NCI-H460 (cell line): ENCODE results near the gene PRPSAP1. TPM values are rescaled to one million over a fixed set of nuclear protein-coding genes. Genes with fewer than 3 reads are reported as not detected.
"Not testable (repeated sequence)": the region's sequence is repeated elsewhere in the genome, so short reads cannot be mapped to it uniquely, and the experiment has no call there.

Source experiments
- DNase-seq: peaks from one replicate; pipeline ENCODE4 v3.0.0-alpha.2; 2016; ENCODE audit warnings: low read depth; ENCODE audit errors: extremely low read depth
- total RNA-seq: library from RNA; depleted of rRNA; stranded (reverse); fragments of >200 nt; shearing (Covaris generic); gene quantifications from 2 replicates; pipeline ENCODE4 v1.2.3, GENCODE V29; 2014

Gene PRPSAP1
- total RNA-seq, 1 experiment from 2014 or later, result 44.8 TPM

DNA sequence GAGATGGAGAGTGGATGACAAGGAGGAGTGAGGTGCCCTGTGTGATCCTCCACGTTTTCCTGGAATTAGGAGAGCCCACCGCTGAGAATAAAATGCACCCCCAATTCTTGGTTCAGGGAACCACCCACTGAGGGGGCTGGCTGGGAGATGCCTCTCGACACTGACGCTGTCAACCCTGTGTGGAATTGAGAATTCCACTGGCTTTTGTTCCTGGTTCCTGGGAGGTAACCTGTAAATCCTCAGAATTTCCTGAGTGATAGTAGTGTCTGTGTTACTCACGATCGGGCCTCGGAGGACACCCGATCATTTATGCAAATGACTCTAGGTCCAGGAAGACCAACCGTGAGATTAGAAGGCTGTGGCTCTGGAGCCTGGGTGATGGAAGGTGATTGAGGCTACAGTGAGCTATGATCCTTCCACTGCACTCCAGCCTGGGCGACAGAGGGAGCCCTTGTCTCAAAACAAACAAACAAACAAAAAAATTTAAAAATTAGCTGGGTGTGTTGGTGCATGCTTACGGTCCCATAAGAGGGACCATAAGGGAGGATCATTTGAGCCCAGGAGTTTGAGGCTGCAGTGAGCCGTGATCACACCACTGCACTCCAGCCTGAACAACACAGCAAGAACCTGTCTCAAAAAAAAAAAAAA lies 11.7 kb upstream of the PRPSAP1 start:
- DNase-seq, result no peak

DNA sequence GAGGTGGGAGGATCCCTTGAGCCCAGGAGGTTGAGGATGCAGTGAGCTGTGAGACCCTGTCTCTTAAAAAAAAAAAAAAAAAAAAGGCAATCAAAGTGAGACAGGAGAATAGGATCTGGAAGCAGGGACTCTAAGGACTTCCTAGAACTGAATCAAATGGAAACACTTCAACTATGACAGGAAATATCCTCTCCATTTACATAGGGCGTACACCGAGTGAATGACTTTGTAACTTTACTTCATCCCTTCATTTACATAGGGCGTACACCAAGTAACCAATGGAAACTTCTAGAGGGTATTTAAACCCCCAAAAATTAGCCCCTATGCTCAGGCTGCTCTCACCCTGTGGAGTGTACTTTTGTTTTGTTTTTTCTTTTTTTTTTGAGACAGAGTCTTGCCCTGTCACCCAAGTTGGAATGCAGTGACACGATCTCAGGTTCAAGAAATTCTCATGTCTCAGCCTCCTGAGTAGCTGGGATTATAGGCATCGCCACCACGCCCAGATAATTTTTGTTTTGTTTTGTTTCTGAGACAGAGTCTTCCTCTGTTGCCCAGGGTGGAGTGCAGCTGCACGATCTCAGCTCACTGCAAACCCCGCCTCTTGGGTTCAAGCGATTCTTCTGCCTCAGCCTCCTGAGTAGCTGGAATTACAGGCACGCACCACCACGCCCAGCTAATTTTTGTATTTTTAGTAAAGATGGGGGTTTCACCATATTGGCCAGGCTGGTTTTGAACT lies 9.6 kb upstream of the PRPSAP1 start:
- DNase-seq, result no peak

DNA sequence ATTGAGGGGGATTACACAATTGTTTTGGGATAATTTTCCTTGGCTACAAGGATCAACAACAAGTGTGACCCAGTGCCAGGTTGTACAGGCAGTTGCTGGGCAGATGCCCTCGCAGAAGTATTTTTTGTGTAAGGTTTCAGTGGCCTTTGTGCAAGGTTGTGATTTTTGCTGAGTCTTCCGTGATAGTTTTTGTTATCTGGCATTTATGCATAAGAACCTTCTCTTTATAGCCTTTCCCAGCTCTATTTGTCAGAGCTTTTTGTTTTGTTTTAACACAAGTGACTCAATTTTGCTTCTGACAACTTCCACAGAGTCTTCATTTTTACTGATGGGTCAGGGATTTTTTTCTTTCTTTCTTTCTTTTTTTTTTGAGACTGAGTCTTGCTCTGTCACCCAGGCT lies 6.7 kb upstream of the PRPSAP1 start:
- DNase-seq, result no peak

DNA sequence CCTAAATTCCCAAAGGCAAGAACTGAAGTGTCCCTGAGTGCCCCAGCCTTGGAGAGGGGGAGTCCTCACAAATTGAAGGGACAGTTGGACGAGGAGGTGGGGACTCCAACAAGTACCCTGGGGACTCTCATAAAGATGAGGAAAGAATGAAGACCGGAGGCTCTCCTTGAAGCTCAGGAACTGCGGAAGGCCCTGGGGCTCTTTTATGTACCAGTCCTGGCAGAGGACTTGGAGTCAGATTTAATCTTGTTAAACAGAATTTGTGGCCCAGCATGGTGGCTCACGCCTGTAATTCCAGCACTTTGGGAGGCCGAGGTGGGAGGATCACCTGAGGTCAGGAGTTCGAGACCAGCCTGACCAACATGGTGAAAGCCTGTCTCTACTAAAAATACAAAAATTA lies 6.1 kb upstream of the PRPSAP1 start:
- DNase-seq, result not testable (repeated sequence)

DNA sequence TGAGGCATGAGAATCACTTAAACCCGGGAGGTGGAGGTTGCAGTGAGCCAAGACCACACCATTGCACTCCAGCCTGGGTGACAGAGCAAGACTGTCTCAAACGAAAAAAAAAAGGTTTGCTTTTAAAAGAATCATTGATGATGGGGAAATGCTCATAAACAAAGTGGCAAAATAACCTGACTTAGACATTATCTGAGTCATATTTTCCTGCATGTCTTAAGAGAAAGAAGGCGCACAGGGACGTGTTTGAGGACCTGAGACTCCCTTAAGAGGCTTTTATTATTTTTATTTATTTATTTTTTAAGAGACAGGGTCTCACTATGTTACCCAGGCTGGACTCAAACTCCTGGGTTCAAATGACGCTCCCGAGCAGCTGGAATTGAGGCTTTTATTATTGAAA lies 5.7 kb upstream of the PRPSAP1 start:
- DNase-seq, result no peak

DNA sequence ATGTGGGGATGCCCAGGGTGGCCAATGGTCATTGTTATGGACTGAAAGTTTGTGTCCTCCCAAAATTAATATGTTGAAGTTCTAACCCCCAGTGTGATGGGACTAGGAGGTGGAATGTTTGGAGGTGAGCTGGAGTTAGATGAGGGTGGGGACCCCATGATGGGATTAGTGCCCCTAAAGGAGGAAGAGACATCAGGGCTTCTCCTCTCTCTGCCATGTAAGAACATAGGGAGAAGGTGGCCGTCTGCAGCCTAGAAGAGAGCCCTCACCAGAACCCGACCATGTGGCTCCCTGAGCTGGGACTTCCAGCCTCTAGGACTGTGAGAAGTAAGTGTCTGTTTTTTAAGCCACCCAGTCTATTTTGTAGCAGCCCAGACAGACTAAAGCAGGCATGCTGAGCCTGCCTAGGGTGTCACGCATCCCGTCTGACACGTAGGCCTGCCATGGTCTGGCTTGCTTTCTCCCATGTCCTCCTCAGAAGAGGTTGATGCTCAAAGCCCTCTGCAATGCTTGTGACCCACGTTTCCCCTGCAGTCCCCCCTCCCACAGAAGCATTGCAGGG lies 4.0 kb upstream of the PRPSAP1 start:
- DNase-seq, result no peak

DNA sequence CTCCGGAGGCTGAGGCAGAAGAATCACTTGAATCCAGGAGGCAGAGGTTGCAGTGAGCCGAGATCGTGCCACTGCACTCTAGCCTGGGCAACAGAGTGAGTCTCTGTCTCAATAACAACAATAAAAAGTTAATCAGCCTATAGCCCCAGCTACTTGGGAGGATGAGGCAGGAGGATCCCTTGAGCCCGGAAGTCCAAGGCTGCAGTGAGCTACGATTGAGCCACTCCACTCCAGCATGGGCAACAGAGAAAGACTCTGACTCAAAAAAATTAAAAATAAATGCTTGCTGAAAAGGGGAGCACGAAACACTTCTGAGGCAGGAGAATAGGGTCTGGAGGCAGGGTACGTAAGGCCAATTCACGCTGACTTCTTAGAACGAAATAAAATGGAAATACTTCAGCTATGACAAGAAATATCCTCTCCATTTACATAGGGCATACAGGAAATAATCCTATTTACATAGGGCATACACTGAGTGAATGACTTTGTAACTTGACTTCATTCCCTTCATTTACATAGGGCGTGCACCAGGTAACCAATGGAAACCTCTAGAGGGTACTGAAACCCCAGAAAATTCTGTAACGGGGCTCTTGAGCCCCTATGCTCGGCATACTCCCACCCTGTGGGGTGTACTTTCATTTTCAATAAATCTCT lies 3.2 kb upstream of the PRPSAP1 start:
- DNase-seq, result no peak

DNA sequence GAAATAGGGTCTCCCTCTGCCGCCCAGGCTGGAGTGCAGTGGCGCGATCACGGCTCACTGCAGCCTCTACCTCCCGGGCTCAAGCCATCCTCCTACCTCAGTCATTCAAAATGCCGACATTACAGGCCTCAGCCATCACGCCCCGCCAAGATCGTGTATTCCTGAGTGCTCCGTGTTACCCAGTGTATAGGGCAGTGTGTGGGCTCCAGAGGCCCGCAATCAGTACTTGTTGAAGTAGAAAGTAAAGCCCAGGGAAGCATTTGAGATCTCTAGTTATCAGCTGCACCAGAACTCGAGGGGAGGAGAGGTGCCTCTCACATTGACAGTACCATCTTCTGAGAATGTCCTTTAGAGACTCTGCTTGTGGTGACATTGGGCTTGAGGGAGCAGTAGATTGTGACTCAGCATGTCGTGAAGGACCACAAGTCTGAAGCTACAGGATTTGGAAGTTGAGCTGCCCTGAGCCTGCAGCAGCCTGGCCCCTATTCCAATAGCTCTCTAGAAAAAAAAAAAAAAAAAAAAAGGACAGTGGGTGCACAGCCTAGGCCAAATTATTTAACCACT lies 1.1 kb upstream of the PRPSAP1 start:
- DNase-seq, result no peak

DNA sequence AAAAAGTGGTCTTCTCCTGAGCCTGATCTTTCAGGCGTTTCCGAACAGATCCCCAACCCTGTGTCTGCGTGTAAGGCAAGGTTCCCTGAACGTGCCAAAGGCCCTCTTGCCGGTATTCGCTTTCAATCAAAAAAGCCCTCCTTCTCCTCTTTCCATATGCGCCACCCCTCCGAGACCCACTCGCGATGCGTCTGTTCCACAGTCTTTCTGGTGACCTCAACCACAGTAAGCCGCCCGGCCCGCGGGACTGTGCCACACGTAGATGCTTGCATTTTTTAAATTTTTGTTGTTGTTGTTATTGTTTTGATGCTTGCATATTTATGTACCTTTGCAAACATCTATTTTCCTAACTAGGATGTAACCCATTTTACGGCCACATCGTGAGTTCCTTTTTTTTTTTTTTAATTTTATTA lies 607 bp upstream of the PRPSAP1 start:
- DNase-seq, result no peak

DNA sequence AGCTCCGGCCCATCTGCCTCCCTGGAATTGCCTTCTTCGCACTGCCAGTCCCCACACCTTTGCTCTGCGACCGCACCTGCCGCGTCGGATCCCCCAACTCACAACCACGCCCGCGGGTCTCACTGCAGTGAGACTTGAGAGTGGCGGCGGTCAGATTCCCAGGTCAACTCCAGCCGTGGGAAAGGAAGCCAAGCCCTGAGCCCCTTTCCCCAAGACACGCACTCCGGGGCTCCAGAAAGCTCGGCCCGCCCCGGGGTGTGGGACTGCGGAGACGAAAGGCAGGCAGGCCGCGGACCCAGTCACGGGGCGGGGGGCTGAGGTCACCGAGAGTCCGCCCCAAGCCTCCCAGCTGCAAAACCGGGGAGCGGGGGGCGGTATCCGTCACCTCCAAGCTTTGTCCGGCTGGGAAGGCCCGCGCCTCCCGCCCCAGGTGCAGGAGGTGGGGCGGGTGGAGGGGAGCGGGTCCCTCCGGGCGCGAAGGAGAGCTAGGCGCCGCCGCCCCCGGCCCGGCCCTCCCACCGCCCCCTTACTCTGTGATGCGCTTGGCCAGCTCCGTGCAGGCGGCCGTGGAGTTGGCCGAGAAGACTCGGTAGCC lies 615 bp downstream of the PRPSAP1 start:
- DNase-seq, result no peak

DNA sequence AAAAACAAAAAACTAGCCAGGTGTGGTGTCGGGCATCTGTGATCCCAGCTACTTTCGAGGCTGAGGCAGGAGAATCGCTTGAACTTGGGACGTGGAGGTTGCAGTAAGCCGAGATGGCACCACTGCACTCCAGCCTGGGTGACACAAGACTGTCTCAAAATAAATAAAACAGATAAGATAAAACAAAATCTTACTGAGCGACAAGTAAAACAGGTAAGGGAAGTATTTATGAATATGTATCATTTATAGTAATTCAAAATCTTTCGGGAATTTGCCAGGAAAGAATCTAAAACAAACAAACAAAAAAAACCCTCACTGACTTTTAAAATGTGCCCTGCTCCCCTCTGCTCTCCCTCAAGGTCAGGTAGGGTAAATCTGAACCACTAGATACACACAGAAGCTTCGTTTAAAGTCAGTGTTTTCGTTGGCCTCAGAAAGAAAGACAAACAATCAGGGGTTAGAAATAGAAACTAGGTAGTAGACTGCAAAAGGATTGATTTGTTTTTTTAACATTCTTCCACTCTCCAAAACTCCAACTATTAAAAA lies 2.1 kb downstream of the PRPSAP1 start:
- no peak for DNase-seq

DNA sequence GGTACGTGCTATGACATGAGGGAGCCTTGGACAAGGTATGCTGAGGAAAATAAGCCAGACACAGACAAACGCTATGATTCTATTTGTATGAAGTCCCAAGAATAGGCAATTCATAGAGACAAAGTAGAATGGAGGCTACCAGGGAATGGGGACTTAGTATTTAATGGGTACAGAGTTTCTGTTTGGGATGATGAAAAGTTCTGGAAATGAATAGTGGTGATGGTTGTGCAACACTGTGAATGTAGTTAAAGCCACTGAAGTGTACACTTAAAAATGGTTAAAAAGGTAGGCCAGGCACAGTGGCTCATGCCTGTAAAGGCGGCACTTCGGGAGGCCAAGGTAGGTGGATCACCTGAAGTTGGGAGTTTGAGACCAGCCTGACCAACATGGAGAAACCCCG lies 3.3 kb downstream of the PRPSAP1 start:
- DNase-seq, result no peak

DNA sequence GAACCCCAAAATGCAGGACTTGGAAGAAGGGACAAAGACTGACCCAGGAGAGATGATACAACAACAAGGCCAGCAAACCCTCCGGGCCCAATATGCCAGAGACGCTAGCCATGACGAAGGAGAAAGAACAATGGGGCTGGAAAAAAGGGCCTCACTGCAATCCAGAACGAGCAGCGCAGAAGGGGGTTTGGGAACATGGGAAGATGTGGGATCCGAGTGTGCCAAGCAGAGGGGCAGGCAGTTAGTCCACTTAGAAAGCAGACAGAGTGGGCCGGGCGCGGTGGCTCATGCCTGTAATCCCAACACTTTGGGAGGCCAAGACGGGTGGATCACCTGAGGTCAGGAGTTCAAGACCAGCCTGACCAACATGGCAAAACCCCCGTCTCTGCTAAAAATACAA lies 6.8 kb downstream of the PRPSAP1 start:
- DNase-seq, result not testable (repeated sequence)

DNA sequence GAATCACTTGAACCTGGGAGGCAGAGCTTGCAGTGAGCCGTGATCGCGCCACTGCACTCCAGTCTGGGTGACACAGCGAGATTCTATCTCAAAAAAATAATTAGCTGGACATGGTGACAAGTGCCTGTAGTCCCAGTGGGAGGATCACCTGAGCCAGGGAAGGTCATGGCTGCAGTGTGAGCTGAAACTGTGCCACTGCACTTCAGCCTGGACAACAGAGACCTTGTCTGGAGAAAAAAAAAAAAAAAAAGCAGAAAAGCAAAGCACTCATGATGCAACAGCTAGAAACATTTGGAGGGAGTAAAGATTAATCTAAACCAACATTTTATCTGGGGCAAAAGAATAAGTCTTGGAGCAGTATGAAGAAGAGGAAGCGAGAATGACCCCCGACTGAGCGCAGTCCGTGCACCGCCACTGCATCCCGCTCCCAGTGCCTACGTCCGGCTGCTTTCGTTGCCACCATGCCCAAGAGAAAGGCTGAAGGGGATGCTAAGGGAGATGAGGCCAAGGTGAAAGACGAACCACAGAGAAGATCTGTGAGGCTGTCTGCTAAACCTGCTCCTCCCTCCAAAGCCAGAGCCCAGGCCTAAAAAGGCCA lies 8.2 kb downstream of the PRPSAP1 start:
- peak; percentile 22 for DNase-seq

DNA sequence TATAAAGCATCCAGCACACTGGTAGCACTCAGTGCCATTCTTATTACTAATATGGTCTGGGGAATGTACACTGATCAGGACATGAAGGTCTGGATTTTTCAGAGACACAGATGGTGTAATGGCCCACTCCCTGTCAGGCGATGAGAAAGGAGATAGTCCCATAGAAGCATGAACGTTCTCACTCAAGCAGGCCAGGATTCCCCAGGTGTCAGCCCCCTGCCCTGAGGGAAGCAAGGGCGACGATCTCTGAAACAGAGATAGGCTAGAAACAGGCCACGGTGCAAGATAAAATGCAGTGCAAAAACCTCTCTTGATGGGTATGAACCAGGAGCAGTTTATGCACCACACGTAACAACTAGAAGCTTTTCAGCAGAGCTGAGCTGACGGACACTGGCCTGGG lies 10.6 kb downstream of the PRPSAP1 start:
- DNase-seq, result no peak

DNA sequence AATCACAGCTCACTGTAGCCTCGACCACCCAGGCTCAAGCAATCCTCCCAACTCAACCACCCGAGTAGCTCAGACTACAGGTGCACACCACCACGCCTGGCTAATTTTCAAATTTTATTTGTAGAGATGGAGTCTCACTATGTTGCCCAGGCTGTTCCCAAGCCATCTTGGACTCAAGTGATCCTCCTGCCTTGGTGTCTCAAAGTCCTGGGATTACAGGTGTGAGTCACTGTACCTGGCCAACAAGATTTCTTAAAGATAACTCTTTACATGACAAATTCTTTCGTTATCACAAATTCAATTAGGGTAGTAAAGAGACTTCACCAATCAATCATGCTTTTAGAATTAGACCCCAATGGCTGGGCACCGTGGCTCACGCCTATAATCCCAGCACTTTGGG lies 12.4 kb downstream of the PRPSAP1 start:
- no peak for DNase-seq

DNA sequence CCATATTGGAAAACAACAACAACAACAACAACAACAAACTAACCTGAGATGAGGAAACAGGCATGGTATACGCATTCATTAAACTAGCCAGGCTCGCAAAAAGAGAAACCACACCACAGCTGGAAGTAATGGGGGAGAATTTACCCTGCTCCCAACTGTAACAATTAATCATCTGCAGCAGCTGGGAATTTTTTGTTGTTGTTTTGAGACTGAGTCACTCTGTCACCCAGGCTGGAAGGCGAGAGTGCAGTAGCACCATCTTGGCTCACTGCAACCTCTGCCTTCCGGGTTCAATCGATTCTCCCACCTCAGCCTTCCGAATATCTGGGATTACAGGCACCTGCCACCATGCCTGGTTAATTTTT lies 16.3 kb downstream of the PRPSAP1 start:
- no peak for DNase-seq

DNA sequence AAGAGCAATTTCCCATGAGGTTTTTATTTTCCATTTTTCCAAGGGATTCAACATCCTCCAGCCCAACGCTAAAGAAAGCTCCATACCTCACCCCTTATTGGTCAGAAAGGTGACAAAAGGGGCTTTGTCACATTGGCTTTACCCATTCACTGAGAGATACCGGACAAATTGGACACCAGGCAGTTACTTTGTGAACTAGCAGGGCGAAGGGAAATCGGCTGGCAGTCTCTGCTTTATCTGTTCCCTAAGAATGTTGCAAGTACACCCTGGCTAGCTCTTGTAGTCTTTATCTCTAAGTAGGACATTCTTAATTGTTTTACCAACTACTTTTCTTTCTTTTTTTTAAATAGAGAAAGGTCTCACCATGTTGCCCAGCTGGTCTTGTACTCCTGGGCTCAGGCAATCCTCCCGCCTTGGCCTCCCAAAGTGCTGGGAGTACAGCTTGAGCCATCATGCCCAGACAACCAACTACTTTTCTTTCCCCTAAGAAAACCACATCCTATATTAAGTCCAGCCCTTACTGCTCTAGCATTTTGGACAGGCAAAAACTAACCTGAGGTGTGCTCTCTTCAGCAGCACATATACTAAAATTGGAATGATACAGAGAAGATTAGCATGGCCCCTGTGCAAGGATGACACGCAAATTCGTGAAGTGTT lies 16.8 kb downstream of the PRPSAP1 start:
- no peak for DNase-seq

DNA sequence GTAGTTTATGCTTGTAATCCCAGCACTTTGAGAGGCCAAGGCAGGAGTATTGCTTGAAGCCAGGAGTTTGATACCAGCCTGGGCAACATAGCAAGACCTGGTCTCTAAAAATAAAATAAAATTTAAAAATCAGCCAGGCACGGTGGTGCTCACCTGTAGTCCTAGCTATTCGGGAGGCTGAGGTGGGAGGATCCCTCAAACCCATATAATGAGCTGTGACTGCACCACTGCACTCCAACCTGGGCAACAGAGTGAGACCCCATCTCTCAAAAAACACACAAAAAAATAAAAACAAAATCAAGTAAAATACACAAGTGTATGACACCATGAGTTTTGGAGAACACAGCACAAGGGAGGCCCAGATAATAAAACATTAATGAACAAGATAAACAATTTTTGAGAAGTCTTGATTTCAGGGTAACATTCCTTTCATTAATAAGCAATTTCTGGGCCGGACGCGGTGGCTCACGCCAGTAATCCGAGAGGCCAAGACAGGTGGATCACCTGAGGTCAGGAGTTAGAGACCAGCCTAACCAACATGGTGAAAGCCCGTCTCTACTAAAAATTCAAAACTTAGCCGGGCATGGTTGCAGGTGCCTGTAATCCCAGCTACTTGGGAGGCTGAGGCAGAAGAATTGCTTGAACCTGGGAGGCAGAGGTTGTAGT lies 17.9 kb downstream of the PRPSAP1 start:
- DNase-seq, result no peak
